HG03196 (cell line): ENCODE results near the gene LEFTY2.
A peak's percentile ranks its signal among the peaks of the same experiment; 100 is the strongest.
"Not testable (repeated sequence)": the region's sequence is repeated elsewhere in the genome, so short reads cannot be mapped to it uniquely, and the experiment has no call there.

Source experiments
- ATAC-seq: cut with Tn5 transposase; IDR thresholded peaks from one replicate; pipeline ENCODE4 v1.9.1; 2021; ENCODE audit not compliant: unreplicated experiment

The LEFTY2 gene, protein sequence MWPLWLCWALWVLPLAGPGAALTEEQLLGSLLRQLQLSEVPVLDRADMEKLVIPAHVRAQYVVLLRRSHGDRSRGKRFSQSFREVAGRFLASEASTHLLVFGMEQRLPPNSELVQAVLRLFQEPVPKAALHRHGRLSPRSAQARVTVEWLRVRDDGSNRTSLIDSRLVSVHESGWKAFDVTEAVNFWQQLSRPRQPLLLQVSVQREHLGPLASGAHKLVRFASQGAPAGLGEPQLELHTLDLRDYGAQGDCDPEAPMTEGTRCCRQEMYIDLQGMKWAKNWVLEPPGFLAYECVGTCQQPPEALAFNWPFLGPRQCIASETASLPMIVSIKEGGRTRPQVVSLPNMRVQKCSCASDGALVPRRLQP

DNA sequence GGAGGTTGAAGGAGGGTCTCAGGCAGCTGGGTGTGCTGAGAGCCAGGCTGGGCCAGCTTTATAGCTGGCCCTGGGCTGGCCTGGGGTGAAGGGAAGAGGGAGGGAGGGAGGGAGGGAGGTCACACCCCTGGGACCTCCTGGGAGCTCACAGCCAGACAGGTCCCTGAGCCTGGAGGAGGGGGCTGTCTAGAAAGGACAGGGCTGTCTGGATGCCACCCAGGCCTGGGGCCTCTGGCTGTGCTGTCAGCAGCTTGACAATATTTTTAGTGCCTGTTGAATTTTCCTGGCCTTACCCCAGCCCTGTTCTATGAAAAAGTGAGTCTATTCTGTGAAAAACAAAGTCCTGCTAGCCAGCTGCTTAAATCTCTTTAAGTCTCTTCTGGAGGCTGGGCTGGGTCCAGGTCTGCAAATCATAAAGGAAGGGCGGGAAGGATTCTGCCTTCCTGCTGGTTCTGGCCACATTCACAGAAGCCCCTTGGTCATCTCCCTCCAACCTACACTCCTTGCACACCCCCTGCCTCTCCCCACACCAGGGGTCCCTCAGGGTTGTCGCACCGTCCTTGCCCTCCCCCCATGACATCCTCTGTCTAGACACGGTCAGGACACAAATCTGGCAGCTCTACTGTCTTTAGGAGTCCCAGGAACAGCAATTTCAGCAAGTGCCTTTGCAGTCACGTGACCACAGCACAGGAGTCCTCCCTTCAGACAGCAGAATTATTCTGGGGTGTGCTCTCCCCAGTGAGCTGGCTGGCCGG lies at the start of gene LEFTY2:
Gene LEFTY2, minus strand, starts transcription at position 34 of the 755 bp plus-strand sequence. CDS start 80 bp downstream, outside the sequence.
- no peak for ATAC-seq

DNA sequence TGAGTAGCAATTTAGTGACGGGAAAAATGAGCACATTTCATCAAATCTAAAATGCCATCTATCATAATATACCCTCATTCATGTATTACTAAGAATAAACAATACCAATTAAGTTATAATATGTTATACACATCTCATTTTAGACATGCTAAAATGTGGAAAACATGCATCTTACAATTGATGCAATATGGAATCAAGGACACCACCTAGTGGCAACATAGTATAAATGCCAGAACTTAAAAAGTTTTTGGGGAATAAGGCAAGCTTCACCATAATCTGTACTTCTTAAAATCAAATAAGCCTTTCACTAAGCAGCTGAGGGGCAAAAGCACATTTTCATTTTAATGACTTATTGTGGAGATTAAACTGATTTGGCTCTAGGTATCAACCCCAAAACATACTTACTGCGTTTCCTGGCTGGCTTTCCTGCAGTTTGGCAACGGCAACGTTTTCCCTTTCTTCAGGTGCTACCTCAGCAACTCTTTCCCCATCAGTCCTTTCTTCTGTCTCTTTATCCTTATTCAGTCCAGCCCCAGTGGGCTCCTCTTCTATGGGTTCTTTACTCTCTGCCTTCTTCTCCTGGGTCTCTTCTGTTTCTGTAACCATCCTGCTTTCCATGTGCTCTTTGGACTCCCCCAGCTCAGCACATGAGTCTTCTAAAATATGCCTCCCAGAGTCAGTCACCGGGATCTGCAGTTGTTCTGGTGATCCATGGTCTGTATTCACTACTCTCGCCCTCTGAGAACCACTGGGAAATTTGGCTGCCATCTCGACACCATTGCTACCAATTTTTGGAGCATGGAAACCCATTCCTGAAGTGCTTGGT lies 46.7 kb upstream of the LEFTY2 start:
- ATAC-seq: no peak

DNA sequence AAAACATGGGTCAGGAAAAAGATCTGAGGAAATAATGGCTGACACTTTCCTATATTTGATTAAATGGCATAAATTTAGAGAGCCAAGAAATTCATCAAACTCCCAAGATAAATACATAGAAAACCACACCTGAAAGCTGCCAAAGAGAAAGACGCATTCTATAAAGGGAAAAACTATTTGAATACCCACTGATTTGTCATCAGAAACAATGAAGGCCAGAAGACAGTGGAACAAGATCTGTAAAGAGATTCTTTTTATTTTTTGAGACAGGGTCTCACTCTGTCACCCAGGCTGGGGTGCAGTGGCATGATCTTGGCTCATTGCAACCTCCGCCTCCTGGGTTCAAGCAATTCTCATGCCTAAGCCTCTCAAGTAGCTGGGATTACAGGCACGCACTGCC lies 40.7 kb upstream of the LEFTY2 start:
- no peak for ATAC-seq

DNA sequence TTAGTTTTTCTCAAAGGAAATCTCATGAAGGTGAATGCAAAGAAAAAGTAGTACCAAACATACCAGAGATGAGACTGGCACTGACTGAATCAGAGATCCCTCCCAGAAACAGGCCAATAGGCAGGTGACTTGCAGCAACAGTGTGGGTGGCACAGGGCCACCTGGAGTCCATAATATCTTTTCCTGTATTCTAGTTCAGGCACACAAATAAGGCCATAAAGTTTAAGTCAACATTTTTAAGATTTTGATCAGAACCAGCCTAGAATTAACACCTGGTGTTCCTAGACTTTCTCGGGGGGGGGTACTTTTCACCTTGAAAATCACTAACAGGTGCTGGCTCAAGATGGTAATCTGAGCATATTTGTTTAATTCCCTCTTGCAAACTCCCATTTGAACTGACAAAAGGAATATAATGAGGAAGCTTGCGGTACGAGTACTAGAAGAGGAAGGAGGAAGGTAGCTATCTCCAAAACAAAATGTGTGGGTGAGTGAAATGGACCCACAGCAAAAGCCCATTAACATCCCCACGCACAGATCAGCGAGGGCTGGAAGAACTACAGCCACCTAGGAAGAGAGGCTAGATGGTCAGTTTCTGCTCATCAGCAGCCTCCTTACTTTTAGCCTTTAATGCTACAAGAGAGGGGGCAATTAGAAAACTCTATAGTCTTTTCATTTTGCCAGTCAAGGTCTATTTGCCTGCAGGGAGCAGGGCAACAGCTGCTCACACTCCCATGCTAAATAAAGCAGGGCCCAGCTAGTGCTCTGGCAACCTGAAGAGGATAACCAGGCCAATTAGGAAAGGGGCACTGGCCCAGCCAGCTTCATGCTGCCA lies 39.2 kb upstream of the LEFTY2 start:
- ATAC-seq: no peak

DNA sequence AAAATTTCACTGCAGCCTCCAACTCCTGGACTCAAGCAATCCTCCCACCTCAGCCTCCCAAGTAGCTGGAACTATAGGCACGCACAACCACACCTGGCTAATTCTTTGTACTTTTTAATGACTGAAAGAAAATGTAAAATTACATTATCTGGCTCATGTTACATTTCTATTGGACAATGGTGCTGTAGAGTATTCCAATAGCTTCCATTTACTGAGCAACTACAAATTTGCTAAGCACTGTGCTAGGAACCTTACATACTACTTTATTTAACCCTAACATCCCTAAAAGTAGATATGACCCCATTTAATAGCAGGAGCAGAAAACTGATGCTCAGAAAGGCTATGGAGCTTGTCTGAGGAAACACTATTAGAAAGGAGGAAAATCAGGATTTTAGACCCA lies 38.4 kb upstream of the LEFTY2 start:
- no peak for ATAC-seq

DNA sequence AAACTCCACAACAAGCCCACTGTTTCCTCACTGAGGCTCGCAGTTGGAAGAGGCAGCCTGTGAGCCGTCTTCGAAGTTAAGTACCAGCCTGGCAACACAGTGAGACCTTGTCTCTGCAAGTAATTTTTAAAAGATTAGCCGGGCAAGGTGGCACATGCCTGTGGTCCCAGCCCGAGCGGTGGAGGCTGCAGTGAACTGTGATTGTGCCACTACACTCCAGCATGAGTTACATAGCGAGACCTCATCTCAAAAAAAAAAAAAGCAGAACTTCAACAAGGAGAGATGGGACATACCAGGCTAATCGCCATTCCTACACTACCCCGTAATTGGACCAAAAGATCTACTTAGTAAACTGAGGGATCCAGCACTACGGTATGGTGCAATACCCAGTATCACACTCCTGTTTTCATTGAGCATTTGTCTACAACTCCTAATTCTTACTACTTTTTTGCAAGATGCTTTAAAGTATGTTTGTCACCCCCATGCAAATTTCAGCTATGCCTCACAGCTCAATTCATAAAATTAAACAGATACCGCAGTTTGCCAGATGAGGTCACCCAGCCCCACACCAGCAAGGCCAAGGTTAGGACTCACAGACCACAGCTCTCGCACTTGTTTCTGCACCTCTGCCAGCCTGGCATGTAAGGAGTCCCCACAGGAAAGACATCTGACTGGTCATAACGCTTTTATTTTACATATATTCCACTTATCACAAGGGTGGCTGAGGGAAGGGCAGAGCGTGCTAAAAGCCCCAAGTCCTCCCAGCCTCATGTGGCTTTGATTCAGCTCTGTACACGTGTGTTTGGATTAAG lies 37.1 kb upstream of the LEFTY2 start:
- ATAC-seq: peak; percentile 84

DNA sequence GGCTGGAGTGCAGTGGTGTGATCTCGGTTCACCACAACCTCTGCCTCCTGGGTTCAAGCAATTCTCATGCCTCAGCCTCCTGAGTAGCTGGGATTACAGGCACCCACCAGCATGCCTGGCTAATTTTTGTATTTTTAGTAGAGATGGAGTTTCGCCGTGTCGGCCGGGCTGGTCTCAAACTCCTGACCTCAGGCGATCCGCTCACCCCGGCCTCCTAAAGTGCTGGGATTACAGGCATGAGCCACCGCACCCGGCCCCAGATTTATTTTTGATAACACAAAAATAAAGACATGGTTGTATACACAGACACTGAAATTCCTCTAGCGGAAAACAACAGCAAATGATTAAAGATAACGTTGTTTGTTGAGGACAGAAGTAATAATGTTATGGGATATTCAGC lies 34.1 kb upstream of the LEFTY2 start:
- not testable (repeated sequence) for ATAC-seq

DNA sequence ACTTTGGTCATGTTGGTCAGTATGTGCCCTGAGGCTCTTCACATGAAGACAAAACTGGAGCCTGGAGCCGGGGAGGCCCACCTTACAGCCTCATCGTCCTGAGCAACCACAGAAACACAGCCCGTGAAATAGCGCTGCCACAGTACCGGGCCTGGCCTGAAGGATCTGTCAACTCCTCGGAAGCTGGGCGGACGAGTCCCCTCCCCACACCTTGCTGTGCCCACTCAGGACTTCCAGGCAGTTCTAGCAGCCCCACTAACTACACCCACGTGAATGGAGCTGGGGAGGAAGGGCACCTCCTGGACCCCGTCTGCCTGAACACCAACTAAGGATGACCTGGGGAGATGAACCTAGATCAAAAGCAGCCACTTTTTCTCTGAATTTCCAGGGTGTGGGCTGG lies 33.4 kb upstream of the LEFTY2 start:
- ATAC-seq: no peak

DNA sequence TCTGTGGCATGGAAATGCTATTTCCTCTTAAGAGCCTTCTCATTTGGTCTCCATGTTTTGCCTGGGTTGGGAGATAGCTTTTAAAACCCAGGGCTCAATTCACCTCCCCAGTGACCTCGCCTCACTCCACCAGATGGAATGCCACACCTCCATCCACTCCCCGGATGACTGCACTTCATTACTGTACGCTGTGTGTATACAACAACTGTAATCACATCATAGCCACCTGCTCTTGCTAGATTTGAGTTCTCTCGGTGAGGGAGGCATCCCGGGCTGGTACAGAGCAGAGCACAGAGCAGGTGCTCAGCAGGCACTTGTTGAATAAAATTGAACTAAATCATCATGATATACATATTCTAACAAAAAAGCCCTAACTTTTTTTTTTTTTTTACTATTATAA lies 32.1 kb upstream of the LEFTY2 start:
- ATAC-seq: no peak

DNA sequence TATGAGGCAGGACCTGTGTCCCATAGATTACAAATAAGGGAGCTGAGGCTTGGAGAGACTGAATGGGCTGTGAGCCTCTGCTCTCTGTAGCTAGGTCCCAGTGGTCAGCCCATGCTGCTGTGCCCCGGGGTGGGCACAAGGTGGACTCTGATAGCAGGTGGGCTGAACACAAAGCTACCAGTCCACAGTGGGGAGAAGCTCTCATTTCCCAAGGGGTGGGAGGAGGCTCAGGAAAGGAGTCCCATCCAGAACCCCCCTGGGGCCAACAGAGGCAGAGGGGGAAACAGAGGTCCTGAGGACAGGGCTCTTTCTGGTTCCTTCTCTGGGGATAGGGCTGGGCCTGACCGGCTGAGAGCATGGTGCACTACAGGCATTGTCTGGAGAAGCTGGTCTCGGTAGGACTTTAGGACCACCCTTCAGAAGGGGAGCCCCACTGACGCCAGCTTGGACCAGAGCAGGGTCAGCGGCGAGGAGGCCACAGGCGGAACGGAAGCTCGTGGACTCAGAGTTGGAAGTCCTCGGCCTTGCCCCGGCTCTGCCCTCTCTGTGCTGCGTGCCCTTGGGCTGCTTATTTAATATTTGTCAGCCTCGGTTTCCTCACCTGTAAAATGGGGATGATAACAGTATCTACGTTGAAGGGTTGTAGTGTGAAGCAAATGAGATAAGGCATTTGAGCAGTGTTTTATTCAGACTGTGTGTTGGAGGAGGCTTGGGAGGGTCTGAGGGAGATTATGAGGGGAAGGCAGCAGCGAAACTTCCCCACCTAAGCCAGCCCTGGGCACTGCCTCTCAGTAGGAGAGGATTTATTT lies 31.5 kb upstream of the LEFTY2 start:
- ATAC-seq: no peak

DNA sequence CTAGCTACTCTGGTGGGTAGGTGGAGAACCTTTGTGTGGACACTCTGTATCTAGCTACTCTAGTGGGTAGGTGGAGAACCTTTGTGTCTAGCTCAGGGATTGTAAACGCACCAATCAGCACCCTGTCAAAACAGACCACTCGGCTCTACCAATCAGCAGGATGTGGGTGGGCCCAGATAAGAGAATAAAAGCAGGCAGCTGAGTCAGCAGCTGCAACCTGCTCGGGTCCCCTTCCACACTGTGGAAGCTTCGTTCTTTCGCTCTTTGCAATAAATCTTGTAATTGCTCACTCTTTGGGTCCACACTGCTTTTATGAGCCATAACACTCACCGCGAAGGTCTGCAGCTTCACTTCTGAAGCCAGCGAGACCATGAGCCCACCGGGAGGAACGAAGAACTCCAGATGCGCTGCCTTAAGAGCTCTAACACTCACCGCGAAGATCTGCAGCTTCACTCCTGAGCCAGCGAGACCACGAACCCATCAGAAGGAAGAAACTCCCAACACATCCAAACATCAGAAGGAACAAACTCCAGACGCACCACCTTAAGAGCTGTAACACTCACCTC lies 29.7 kb upstream of the LEFTY2 start:
- ATAC-seq: not testable (repeated sequence)

DNA sequence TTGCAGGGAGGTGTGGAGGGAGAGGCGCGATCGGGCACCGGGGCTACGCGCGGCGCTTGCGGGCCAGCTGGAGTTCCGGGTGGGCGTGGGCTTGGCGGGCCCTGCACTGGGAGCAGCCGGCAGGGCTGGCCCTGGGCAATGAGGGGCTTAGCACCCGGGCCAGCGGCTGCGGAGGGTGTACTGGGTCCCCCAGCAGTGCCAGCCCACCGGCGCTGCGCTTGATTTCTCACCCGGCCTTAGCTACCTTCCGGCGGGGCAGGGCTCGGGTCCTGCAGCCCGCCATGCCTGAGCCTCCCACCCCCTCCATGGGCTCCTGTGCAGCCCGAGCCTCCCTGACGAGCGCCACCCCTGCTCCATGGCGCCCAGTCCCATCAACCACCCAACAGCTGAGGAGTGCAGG lies 28.7 kb upstream of the LEFTY2 start:
- ATAC-seq: not testable (repeated sequence)

DNA sequence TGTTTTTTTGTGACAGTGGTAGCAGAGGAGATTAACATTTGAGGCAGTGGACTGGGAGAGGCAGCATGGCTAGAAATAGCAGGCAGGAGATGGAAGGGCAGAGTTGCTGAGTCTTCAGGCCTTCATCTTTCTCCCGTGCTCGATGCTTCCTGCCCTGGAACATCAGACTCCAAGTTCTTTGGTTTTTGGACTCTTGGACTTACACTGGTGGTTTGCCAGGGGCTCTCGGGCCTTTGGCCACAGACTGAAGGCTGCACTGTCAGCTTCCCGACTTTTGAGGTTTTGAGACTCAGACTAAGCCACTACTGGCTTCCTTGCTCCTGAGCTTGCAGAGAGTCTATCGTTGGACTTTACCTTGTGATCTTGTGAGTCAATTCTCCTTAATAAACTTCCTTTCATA lies 24.2 kb upstream of the LEFTY2 start:
- no peak for ATAC-seq

DNA sequence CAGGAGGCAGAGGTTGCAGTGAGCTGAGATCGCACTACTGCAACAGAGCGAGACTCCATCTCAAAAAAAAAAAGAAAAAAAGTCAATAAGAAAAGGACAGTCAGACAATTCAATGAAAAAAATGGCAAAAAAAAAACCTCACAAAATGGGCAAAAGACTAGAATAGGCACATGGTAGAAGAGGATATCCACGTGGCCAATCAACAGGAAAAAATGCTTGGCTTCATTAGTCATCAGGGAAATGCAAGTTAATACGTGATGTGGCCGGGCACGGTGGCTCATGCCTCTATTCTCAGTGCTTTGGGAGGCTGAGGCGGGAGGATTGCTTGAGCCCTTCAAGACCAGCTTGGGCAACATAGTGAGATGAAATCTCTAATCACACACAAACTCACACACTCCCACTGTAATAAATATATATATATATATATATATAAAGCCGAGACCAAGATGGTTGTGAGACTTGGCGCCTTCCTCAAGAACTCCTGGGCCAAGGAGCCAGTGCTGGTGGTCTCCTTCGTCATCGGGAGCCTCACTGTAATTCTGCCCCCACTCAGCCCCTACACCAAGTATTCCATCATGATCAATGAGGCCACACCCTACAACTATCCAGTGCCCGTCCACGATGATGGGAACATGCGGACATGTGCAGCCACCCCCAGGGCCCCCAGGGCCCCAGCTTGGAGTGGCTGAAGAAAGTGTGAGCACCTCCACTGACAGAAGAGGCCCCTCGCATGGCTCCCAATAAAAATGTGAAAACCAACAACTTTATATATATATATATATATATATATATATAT lies 22.9 kb upstream of the LEFTY2 start:
- ATAC-seq: no peak

DNA sequence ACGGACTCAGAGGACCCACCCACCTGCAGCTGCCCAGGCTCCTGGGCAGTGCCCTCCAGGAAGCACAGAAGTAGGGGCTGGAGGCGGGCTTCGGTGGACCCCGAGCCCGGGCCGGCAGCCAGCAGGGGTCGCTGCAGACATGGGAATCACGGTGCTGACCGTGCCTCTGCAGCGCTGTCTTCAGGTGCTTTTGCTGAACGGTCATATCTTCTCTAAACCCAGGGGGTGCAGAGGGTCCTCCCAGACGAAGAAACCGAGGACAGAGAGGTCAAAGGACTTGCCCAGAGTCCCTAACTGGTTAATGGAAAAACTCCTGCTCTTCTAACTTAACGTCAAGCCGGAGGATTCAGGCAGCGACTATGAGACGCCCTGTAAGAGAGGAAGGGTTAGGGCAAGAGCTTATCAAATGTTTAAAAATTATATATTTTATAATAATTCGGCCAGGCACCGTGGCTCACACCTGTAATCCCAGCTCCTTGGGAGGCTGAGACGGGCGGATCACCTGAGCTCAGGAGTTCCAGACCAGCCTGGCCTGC lies 21.5 kb upstream of the LEFTY2 start:
- peak; percentile 81 for ATAC-seq

DNA sequence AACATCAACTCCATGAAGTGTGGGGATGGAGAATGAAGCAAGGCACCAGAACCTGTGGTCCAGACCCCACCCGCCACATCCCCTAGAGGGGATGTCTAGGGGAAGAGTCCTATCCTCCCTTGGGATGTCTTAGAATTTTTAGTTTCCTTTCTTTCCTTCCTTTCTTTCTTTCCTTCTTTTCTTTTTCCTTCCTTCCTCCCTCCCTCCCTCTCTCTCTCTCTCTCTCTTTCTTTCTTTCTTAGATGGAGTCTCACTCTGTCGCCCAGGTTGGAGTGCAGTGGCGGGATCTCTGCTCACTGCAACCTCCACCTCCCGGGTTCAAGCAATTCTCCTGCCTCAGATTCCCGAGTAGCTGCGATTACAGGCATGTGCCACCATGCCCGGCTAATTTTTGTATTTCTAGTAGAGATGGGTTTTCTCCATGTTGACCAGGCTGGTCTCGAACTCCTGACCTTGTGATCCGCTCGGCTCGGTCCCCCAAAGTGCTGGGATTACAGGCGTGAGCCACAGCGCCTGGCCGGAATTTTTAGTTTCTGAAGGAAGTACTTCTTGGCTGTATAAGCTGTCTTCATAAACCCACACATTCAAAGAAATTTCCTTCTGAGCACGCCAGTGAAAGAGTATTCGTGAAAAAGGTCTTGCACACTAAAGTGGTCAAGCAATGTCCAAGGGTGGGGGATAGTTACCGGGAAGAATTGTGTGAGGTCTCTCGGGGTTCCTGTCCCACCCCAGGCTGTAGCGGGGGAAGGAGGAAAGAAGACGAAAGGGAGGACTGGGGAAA lies 20.8 kb upstream of the LEFTY2 start:
- no peak for ATAC-seq

DNA sequence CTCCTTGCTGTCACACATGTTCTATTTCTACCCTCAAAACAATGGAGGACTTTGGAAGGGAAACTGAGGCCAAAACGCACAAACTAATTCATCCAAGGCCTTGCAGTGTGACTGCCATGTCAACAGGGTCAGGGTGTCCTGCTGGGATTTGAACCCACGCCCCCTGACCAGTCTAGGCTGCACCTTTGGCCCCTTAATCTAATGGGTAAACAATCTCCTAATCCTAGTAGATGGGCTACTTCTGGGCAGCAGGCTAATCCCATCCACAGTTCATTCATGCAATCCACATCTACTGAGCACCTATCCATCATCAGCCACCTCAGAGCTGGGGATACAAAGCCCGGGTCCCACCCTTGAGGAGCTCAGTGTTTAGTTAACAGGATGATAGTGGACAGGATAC lies 17.0 kb upstream of the LEFTY2 start:
- ATAC-seq: no peak
